ENCODE results near the gene TTC34.
"Not testable (repeated sequence)": the region's sequence is repeated elsewhere in the genome, so short reads cannot be mapped to it uniquely, and the experiment has no call there.

GRCh38 chr1:2652152-2652925 is 149.2 kb downstream of the TTC34 start:
- TF ChIP-seq CTCF (conservative IDR thresholded peaks at IDR 0.05 in 1 of 2, IDR thresholded peaks at IDR 0.05 in 1 of 2; ENCODE audit: extremely low read depth in 1 of 2, insufficient read depth in 1 of 2, low read depth in 1 of 2, low read length in 2 of 2); EZH2 (IDR thresholded peaks at IDR 0.05; ENCODE audit: borderline replicate concordance, low read length): not testable (repeated sequence)

Data from mammary epithelial cell (primary cell).